H1 (cell line): ENCODE measurements around the gene VDR. TPM values are rescaled to one million over a fixed set of nuclear protein-coding genes. Genes with fewer than 3 reads are reported as not detected.

Experiments
- KDM4A ChIP-seq: IDR thresholded peaks from one replicate; pipeline ENCODE4 v1.7.1; 2012; ENCODE audit warnings: low read depth, mild to moderate bottlenecking, moderate library complexity, low read length, inconsistent platforms; ENCODE audit not compliant: severe bottlenecking
- RAD21 ChIP-seq, 2 experiments: IDR thresholded peaks in 1 of 2; conservative IDR thresholded peaks in 1 of 2; 2 replicates each; pipeline ENCODE4 v1.6.1; 2011; ENCODE audit warnings: low read depth in 2 of 2, low read length in 2 of 2, improper control_type of control experiment in 1 of 2, inconsistent platforms in 1 of 2, mild to moderate bottlenecking in 1 of 2, moderate library complexity in 1 of 2
- polyA plus RNA-seq, 7 experiments: library from polyadenylated mRNA; depleted of rRNA in 3 of 7; stranded (reverse) in 5 of 7; unstranded in 2 of 7; fragments of >200 nt in 5 of 7; fragments of 200-250 nt in 2 of 7; gene quantifications; 1 replicate in 5 of 7; 2 replicates in 1 of 7; 4 replicates in 1 of 7; pipeline versions ENCODE4 v1.2.1 to v1.2.3, GENCODE V29; 2011 to 2013; ENCODE audit warnings: missing spikeins in 2 of 7, mixed read lengths in 2 of 7
- total RNA-seq: library from RNA; stranded (reverse); fragmentation: NEBNext Ultra II Directional; extraction: Animal tissue kit (Norgen Biotek cat#: 25700); gene quantifications from 2 replicates; pipeline ENCODE4 v1.2.1, GENCODE V29; 2021

Gene VDR
- total and polyA plus RNA-seq, 2 of the 8 experiments (the other 6 are each of a cell fraction or from before 2014, with no cell fraction given), result 0.44 to 0.65 TPM

GRCh38 chr12:47820631-47821345, 84.0 kb downstream of the VDR start (continued):
- peak; percentile 2 for TF ChIP-seq KDM4A
- no peak for TF ChIP-seq RAD21 (IDR thresholded peaks at IDR 0.05 in 1 of 2, conservative IDR thresholded peaks at IDR 0.05 in 1 of 2; ENCODE audit: low read depth in 2 of 2, low read length in 2 of 2)
